ENCODE measurements around the gene GAL3ST3. TPM values are rescaled to one million over a fixed set of nuclear protein-coding genes. Genes with fewer than 3 reads are reported as not detected.

The GAL3ST3 gene
- polyA plus RNA-seq, 1 donor (not counting 4 experiments of a cell fraction or from before 2014, with no cell fraction given), result not detected

DNA sequence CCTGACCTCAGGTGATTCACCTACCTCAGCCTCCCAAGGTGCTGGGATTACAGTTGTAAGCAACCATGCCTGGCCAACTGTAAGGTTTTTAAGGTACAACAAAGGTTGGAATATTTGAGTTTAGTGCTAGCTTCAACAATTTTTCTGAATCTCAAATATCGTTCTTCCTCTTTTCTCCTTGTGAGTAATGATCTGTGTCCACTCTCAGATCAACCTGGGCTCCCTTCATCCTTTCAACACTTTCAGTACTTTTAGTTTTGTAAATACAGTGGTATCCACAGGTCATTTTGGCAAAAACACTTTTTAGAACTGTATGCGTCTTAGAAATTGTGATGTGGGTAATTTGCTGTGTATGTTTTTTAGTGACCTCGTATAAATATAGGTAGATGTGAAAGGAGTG lies 29.0 kb upstream of the GAL3ST3 start:
- peaks cover 35% of the 10 kb centered on the region for H3K4me1 ChIP-seq (ENCODE audit: control insufficient read depth, extremely low read depth, insufficient read depth, low read length)
- no peaks in the 10 kb centered on the region for H3K27me3 ChIP-seq (ENCODE audit: control insufficient read depth, extremely low read depth, insufficient read depth, low read length)
- dilution Hi-C loops (cut with MboI; ENCODE audit: extremely low pct_ligation_motif_present, low sequenced_read_pairs), result no loop called here
- FAIRE-seq, result no peak
- DNase-seq (ENCODE audit: low read depth, low spot score), result no peak
- no peak overlapping the region for H3K4me2 ChIP-seq (ENCODE audit: control insufficient read depth, extremely low read depth, insufficient read depth, low read depth, low read length)
- peaks cover 3 to 14% of the 10 kb centered on the region in 2 experiments for H3K36me3 ChIP-seq (ENCODE audit: control insufficient read depth in 2 of 2, extremely low read depth in 1 of 2, insufficient read depth in 2 of 2, low read length in 2 of 2)
- H4K20me1 ChIP-seq (ENCODE audit: control insufficient read depth, extremely low read depth, insufficient read depth, low read length), result no peaks in the 10 kb centered on the region
- H3K79me2 ChIP-seq (ENCODE audit: control insufficient read depth, insufficient read depth, low read length), result peaks cover 58% of the 10 kb centered on the region
- no peak overlapping the region for H3K9ac ChIP-seq (ENCODE audit: control insufficient read depth, extremely low read depth, insufficient read depth, low read length)
- TF ChIP-seq, protein P1, sequence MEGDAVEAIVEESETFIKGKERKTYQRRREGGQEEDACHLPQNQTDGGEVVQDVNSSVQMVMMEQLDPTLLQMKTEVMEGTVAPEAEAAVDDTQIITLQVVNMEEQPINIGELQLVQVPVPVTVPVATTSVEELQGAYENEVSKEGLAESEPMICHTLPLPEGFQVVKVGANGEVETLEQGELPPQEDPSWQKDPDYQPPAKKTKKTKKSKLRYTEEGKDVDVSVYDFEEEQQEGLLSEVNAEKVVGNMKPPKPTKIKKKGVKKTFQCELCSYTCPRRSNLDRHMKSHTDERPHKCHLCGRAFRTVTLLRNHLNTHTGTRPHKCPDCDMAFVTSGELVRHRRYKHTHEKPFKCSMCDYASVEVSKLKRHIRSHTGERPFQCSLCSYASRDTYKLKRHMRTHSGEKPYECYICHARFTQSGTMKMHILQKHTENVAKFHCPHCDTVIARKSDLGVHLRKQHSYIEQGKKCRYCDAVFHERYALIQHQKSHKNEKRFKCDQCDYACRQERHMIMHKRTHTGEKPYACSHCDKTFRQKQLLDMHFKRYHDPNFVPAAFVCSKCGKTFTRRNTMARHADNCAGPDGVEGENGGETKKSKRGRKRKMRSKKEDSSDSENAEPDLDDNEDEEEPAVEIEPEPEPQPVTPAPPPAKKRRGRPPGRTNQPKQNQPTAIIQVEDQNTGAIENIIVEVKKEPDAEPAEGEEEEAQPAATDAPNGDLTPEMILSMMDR (optimal IDR thresholded peaks at IDR 0.05 in 1 of 3, IDR thresholded peaks at IDR 0.05 in 1 of 3, conservative IDR thresholded peaks at IDR 0.05 in 1 of 3; ENCODE audit: extremely low read depth in 1 of 3, insufficient read depth in 2 of 3, low read length in 3 of 3), result no peak
- no peak for TF ChIP-seq EZH2 (IDR thresholded peaks at IDR 0.05; ENCODE audit: low read length)
- H3K9me1 ChIP-seq (ENCODE audit: control insufficient read depth, extremely low read depth, insufficient read depth, low read length), result peaks cover 4% of the 10 kb centered on the region
- no peak overlapping the region for H2AFZ ChIP-seq (ENCODE audit: control insufficient read depth, low read length)
- no peaks in the 10 kb centered on the region for H3K9me3 ChIP-seq (ENCODE audit: control insufficient read depth, low read depth, low read length)
- no peak overlapping the region for H3K4me3 ChIP-seq (ENCODE audit: control insufficient read depth in 2 of 3, extremely low read depth in 1 of 3, insufficient read depth in 2 of 3, low read depth in 1 of 3, low read length in 3 of 3)
- H3K27ac ChIP-seq (ENCODE audit: control insufficient read depth, insufficient read depth, low read length), result no peak overlapping the region

DNA sequence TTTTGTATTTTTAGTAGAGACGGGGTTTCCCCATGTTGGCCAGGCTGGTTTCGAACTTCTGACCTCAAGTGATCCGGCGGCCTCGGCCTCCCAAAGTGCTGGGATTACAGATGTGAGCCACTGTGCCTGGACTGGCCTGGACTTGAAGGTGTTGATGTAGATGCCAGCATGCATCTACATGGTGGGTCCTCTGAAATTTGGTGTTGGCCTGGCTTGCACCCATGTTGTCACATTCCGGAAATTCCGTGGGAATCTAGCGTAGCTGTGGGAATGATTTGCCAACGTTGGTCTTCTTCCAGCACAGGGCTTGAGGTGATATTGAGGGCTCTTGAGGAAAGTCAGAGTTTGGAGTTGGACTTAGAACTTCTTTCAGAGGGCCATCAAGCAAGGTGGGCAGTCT lies 27.6 kb upstream of the GAL3ST3 start:
- FAIRE-seq (no peak), DNase-seq (ENCODE audit: low read depth, low spot score) (no peak)
- Histone ChIP-seq H4K20me1 (ENCODE audit: control insufficient read depth, extremely low read depth, insufficient read depth, low read length) (no peaks in the 10 kb centered on the region), H3K4me1 (ENCODE audit: control insufficient read depth, extremely low read depth, insufficient read depth, low read length) (peaks cover 32% of the 10 kb centered on the region), H3K4me2 (ENCODE audit: control insufficient read depth, extremely low read depth, insufficient read depth, low read depth, low read length) (no peak overlapping the region), H3K36me3 (ENCODE audit: control insufficient read depth in 2 of 2, extremely low read depth in 1 of 2, insufficient read depth in 2 of 2, low read length in 2 of 2) (peaks cover 4 to 19% of the 10 kb centered on the region in 2 experiments), H2AFZ (ENCODE audit: control insufficient read depth, low read length) (no peak overlapping the region), H3K9me1 (ENCODE audit: control insufficient read depth, extremely low read depth, insufficient read depth, low read length) (peaks cover 4% of the 10 kb centered on the region), H3K4me3 (ENCODE audit: control insufficient read depth in 2 of 3, extremely low read depth in 1 of 3, insufficient read depth in 2 of 3, low read depth in 1 of 3, low read length in 3 of 3) (no peak overlapping the region), H3K27me3 (ENCODE audit: control insufficient read depth, extremely low read depth, insufficient read depth, low read length) (no peaks in the 10 kb centered on the region), H3K79me2 (ENCODE audit: control insufficient read depth, insufficient read depth, low read length) (peaks cover 59% of the 10 kb centered on the region), H3K27ac (ENCODE audit: control insufficient read depth, insufficient read depth, low read length) (no peak overlapping the region), H3K9me3 (ENCODE audit: control insufficient read depth, low read depth, low read length) (no peaks in the 10 kb centered on the region), H3K9ac (ENCODE audit: control insufficient read depth, extremely low read depth, insufficient read depth, low read length) (no peak overlapping the region)
- dilution Hi-C loops (cut with MboI; ENCODE audit: extremely low pct_ligation_motif_present, low sequenced_read_pairs), result no loop called here
- TF ChIP-seq, protein P1 (optimal IDR thresholded peaks at IDR 0.05 in 1 of 3, IDR thresholded peaks at IDR 0.05 in 1 of 3, conservative IDR thresholded peaks at IDR 0.05 in 1 of 3; ENCODE audit: extremely low read depth in 1 of 3, insufficient read depth in 2 of 3, low read length in 3 of 3), result no peak
- no peak for TF ChIP-seq EZH2 (IDR thresholded peaks at IDR 0.05; ENCODE audit: low read length)

Data from keratinocyte (primary cell).